Upper lobe of left lung (tissue), 4 donors: Measurements from ENCODE around the gene HLA-G.

Source experiments
- POLR2AphosphoS5 ChIP-seq, 2 donors: sonication (generic); formaldehyde crosslinking; IDR thresholded peaks; one replicate each; pipeline ENCODE4 v1.5.1; 2017; ENCODE audit warnings: antibody characterized with exemption in 2 of 2
- TF ChIP-seq, protein P1 (sequence below), 6 experiments: fragments of 450-650 bp in 4 of 6; fragments of 200-600 bp in 2 of 6; sonication (generic) in 2 of 6; IDR thresholded peaks; one replicate each; pipeline ENCODE4 v1.5.1; 2016 to 2019; ENCODE audit warnings: antibody characterized with exemption in 6 of 6

DNA sequence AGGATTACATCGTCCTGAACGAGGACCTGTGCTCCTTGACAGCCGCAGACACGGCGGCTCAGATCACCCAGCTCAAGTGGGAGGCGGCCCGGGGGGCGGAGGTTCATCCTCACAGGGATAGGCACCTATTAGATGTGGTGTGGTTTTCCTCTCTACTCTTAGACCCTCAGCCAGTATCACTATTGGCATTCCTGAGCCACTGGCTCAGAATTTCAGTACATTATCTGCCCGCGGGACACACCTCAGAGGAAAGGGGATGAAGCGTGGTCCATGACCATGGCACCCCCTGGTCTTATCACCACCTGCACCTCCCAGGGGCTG, 34.6 kb upstream of the HLA-G start:
- TF ChIP-seq, protein P1, sequence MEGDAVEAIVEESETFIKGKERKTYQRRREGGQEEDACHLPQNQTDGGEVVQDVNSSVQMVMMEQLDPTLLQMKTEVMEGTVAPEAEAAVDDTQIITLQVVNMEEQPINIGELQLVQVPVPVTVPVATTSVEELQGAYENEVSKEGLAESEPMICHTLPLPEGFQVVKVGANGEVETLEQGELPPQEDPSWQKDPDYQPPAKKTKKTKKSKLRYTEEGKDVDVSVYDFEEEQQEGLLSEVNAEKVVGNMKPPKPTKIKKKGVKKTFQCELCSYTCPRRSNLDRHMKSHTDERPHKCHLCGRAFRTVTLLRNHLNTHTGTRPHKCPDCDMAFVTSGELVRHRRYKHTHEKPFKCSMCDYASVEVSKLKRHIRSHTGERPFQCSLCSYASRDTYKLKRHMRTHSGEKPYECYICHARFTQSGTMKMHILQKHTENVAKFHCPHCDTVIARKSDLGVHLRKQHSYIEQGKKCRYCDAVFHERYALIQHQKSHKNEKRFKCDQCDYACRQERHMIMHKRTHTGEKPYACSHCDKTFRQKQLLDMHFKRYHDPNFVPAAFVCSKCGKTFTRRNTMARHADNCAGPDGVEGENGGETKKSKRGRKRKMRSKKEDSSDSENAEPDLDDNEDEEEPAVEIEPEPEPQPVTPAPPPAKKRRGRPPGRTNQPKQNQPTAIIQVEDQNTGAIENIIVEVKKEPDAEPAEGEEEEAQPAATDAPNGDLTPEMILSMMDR (IDR thresholded peaks at IDR 0.05) = no peak
- TF ChIP-seq POLR2AphosphoS5 (IDR thresholded peaks at IDR 0.05) = no peak
